Neural cell (in vitro differentiated cells): ENCODE data around the gene CNNM1. TPM values are rescaled to one million over a fixed set of nuclear protein-coding genes. Genes with fewer than 3 reads are reported as not detected.

Source experiments
- H2AFZ ChIP-seq: fragments of 200-600, 300-800 bp; sonication (generic), shearing (Covaris generic); 2 replicates; pipeline ENCODE4 v1.6.0; 2014; ENCODE audit warnings: low read depth, mild to moderate bottlenecking, antibody characterized with exemption, low read length, moderate library complexity
- H3F3A ChIP-seq: fragments of 200-600 bp; shearing (Covaris generic); 2 replicates; pipeline ENCODE4 v1.6.1; 2016; ENCODE audit warnings: mild to moderate bottlenecking, moderate library complexity, mixed read lengths, antibody characterized with exemption, low read length; ENCODE audit not compliant: insufficient read depth, poor library complexity, severe bottlenecking
- H3K27ac ChIP-seq: fragments of 200-600, 300-800 bp; sonication (generic), shearing (Covaris generic); 2 replicates; pipeline ENCODE4 v1.5.1; 2014; ENCODE audit warnings: mild to moderate bottlenecking, low read length, moderate library complexity
- H3K27me3 ChIP-seq: fragments of 300-800, 200-600 bp; sonication (generic), shearing (Covaris generic); 2 replicates; pipeline ENCODE4 v1.6.0; 2014; ENCODE audit warnings: mild to moderate bottlenecking, low read depth, low read length, moderate library complexity; ENCODE audit not compliant: insufficient read depth
- H3K36me3 ChIP-seq: fragments of 300-800, 200-600 bp; sonication (generic), shearing (Covaris generic); 2 replicates; pipeline ENCODE4 v1.5.1; 2014; ENCODE audit warnings: mild to moderate bottlenecking, antibody characterized with exemption, low read length, moderate library complexity; ENCODE audit not compliant: insufficient read depth
- H3K4me2 ChIP-seq: fragments of 300-800, 200-600 bp; sonication (generic), shearing (Covaris generic); 2 replicates; pipeline ENCODE4 v1.6.0; 2014; ENCODE audit warnings: mild to moderate bottlenecking, low read length
- H3K4me3 ChIP-seq: fragments of 300-800, 200-600 bp; sonication (generic), shearing (Covaris generic); 2 replicates; pipeline ENCODE4 v1.5.1; 2014; ENCODE audit warnings: mild to moderate bottlenecking, low read length, moderate library complexity
- H3K79me2 ChIP-seq: fragments of 200-600 bp; shearing (Covaris generic); replicated peaks from 2 replicates; pipeline ENCODE4 v1.6.0; 2014; ENCODE audit warnings: mild to moderate bottlenecking, low read length, moderate library complexity; ENCODE audit not compliant: insufficient read depth
- H3K9ac ChIP-seq: fragments of 300-800, 200-600 bp; sonication (generic), shearing (Covaris generic); 2 replicates; pipeline ENCODE4 v1.6.1; 2016; ENCODE audit warnings: mild to moderate bottlenecking, low read length, mixed read lengths
- H3K9me2 ChIP-seq: fragments of 200-600 bp; shearing (Covaris generic); 2 replicates; pipeline ENCODE4 v1.6.1; 2016; ENCODE audit warnings: mild to moderate bottlenecking, low read length, mixed read lengths; ENCODE audit not compliant: insufficient read depth
- H3K9me3 ChIP-seq: fragments of 200-600, 300-800 bp; sonication (generic), shearing (Covaris generic); 2 replicates; pipeline ENCODE4 v1.6.1; 2016; ENCODE audit warnings: mild to moderate bottlenecking, mixed run types, low read length, moderate library complexity, mixed read lengths
- H4K20me1 ChIP-seq: fragments of 200-600 bp; shearing (Covaris generic); 2 replicates; pipeline ENCODE4 v1.6.1; 2016; ENCODE audit warnings: mild to moderate bottlenecking, mixed run types; ENCODE audit not compliant: insufficient read depth
- EP300 ChIP-seq: fragments of 450-650 bp; conservative IDR thresholded peaks from 2 replicates; pipeline ENCODE4 v1.6.1; 2014; ENCODE audit warnings: antibody characterized with exemption, mild to moderate bottlenecking, moderate library complexity; ENCODE audit not compliant: poor library complexity, severe bottlenecking
- EZH2 ChIP-seq: fragments of 200-600, 300-800 bp; shearing (Covaris generic), sonication (generic); IDR thresholded peaks from 2 replicates; pipeline ENCODE4 v1.6.1; 2014; ENCODE audit warnings: antibody characterized with exemption, low read length, borderline replicate concordance, mild to moderate bottlenecking; ENCODE audit not compliant: insufficient read depth, poor library complexity, severe bottlenecking
- MXI1 ChIP-seq: fragments of 450-650 bp; conservative IDR thresholded peaks from 2 replicates; pipeline ENCODE4 v1.6.1; 2014; ENCODE audit warnings: antibody characterized with exemption, mild to moderate bottlenecking; ENCODE audit not compliant: poor library complexity, severe bottlenecking
- POLR2AphosphoS5 ChIP-seq: IDR thresholded peaks from 2 replicates; pipeline ENCODE4 v1.6.1; 2012
- RAD21 ChIP-seq: fragments of 450-650 bp; conservative IDR thresholded peaks from 2 replicates; pipeline ENCODE4 v1.6.1; 2014; ENCODE audit warnings: antibody characterized with exemption, mild to moderate bottlenecking, moderate library complexity
- SMC3 ChIP-seq: fragments of 450-650 bp; conservative IDR thresholded peaks from 2 replicates; pipeline ENCODE4 v1.6.1; 2014; ENCODE audit warnings: antibody characterized with exemption, mild to moderate bottlenecking, moderate library complexity; ENCODE audit not compliant: poor library complexity
- TAF1 ChIP-seq: IDR thresholded peaks from 2 replicates; pipeline ENCODE4 v1.6.1; 2012; ENCODE audit warnings: low read depth
- polyA plus RNA-seq: library from polyadenylated mRNA; depleted of rRNA; stranded (reverse); fragments of >200 nt; gene quantifications from 2 replicates; pipeline ENCODE4 v1.2.3, GENCODE V29; 2014
- TF ChIP-seq, protein P1 (sequence below): IDR thresholded peaks from 2 replicates; pipeline ENCODE4 v1.6.1; 2012; ENCODE audit warnings: borderline replicate concordance
- TF ChIP-seq, protein P2 (sequence below): fragments of 450-650 bp; IDR thresholded peaks from 2 replicates; pipeline ENCODE4 v1.5.1; 2014; ENCODE audit warnings: antibody characterized with exemption, mild to moderate bottlenecking, moderate library complexity; ENCODE audit not compliant: poor library complexity, severe bottlenecking

Gene CNNM1
- polyA plus RNA-seq, 1 donor from 2014 or later, result 1.5 TPM

DNA sequence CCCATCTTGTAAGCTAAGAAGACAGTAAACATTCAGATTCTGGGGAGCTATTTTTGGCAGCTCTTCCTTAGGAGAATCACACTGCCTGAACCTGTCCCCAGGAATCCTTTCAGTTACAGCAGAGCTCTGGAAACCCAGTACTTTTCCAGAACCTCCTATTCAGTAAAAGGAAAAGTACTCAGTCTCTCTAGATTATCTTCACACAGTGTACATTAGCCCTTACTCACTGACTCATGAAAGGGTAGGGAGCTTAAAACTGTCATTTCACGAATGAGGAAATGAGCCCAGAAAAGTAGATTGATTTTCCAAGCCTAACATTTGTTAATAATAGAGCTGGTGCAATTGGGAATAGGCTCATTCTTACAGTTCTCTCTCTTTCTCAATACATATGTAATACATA is 3.9 kb upstream of the CNNM1 start:
- H4K20me1 ChIP-seq, result no peaks in the 10 kb centered on the region
- H3K9ac ChIP-seq, result no peak overlapping the region
- no peaks in the 10 kb centered on the region for H3K79me2 ChIP-seq
- peaks cover 18% of the 10 kb centered on the region for H3K27me3 ChIP-seq
- H3F3A ChIP-seq, result peaks cover 5% of the 10 kb centered on the region
- H3K4me2 ChIP-seq, result no peak overlapping the region
- no peak overlapping the region for H3K4me3 ChIP-seq
- H3K9me2 ChIP-seq, result no peaks in the 10 kb centered on the region
- H3K36me3 ChIP-seq, result no peaks in the 10 kb centered on the region
- H3K9me3 ChIP-seq, result no peaks in the 10 kb centered on the region
- H3K27ac ChIP-seq, result no peak overlapping the region
- no peak overlapping the region for H2AFZ ChIP-seq
- TF ChIP-seq, protein P1, sequence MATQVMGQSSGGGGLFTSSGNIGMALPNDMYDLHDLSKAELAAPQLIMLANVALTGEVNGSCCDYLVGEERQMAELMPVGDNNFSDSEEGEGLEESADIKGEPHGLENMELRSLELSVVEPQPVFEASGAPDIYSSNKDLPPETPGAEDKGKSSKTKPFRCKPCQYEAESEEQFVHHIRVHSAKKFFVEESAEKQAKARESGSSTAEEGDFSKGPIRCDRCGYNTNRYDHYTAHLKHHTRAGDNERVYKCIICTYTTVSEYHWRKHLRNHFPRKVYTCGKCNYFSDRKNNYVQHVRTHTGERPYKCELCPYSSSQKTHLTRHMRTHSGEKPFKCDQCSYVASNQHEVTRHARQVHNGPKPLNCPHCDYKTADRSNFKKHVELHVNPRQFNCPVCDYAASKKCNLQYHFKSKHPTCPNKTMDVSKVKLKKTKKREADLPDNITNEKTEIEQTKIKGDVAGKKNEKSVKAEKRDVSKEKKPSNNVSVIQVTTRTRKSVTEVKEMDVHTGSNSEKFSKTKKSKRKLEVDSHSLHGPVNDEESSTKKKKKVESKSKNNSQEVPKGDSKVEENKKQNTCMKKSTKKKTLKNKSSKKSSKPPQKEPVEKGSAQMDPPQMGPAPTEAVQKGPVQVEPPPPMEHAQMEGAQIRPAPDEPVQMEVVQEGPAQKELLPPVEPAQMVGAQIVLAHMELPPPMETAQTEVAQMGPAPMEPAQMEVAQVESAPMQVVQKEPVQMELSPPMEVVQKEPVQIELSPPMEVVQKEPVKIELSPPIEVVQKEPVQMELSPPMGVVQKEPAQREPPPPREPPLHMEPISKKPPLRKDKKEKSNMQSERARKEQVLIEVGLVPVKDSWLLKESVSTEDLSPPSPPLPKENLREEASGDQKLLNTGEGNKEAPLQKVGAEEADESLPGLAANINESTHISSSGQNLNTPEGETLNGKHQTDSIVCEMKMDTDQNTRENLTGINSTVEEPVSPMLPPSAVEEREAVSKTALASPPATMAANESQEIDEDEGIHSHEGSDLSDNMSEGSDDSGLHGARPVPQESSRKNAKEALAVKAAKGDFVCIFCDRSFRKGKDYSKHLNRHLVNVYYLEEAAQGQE, result no peak
- TF ChIP-seq EZH2 (no peak), RAD21 (no peak), TAF1 (no peak), EP300 (no peak), SMC3 (no peak), MXI1 (no peak)
- TF ChIP-seq, protein P2, sequence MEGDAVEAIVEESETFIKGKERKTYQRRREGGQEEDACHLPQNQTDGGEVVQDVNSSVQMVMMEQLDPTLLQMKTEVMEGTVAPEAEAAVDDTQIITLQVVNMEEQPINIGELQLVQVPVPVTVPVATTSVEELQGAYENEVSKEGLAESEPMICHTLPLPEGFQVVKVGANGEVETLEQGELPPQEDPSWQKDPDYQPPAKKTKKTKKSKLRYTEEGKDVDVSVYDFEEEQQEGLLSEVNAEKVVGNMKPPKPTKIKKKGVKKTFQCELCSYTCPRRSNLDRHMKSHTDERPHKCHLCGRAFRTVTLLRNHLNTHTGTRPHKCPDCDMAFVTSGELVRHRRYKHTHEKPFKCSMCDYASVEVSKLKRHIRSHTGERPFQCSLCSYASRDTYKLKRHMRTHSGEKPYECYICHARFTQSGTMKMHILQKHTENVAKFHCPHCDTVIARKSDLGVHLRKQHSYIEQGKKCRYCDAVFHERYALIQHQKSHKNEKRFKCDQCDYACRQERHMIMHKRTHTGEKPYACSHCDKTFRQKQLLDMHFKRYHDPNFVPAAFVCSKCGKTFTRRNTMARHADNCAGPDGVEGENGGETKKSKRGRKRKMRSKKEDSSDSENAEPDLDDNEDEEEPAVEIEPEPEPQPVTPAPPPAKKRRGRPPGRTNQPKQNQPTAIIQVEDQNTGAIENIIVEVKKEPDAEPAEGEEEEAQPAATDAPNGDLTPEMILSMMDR, result no peak

DNA sequence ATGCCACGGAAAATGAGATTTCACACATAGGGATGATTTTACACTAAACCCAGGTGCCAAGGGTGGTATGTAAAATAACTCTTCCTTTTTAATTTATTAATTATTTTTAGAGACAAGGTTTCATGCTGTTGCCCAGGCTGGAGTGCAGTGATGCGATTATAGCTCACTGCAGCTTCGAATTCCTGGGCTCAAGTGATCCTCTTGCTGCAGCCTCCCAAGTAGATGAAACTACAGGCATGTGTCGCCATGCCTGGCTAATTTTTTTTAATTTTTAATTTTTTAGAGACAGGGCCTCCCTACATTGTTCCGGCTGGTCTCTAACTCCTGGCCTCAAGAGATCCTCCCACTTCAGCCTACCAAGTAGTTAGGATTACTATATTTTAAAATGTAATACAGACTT is 2.3 kb upstream of the CNNM1 start:
- Histone ChIP-seq H3K36me3 (no peaks in the 10 kb centered on the region), H2AFZ (no peak overlapping the region), H4K20me1 (no peaks in the 10 kb centered on the region), H3F3A (peaks cover 5% of the 10 kb centered on the region), H3K27ac (no peak overlapping the region), H3K9me3 (no peaks in the 10 kb centered on the region), H3K4me2 (no peak overlapping the region), H3K9ac (no peak overlapping the region), H3K79me2 (no peaks in the 10 kb centered on the region), H3K9me2 (no peaks in the 10 kb centered on the region), H3K4me3 (no peak overlapping the region), H3K27me3 (peaks cover 34% of the 10 kb centered on the region)
- no peak for TF ChIP-seq SMC3
- TF ChIP-seq, protein P2, result no peak
- TF ChIP-seq, protein P1, result no peak
- TF ChIP-seq MXI1, result no peak
- no peak for TF ChIP-seq TAF1
- no peak for TF ChIP-seq RAD21
- no peak for TF ChIP-seq POLR2AphosphoS5
- no peak for TF ChIP-seq EZH2
- no peak for TF ChIP-seq EP300
